Prostate gland (tissue), 2 donors: ENCODE data around the gene ADAMTSL1. TPM values are rescaled to one million over a fixed set of nuclear protein-coding genes. Genes with fewer than 3 reads are reported as not detected.

Experiments
- DNase-seq: peaks from one replicate; pipeline ENCODE4 v3.0.0-alpha.2; 2019; ENCODE audit warnings: low spot score
- H3K27ac ChIP-seq, 2 donors: fragments of 200-600 bp; sonication (generic); 2 replicates each; pipeline ENCODE4 v1.5.1; 2017 to 2019
- H3K27me3 ChIP-seq: fragments of 200-600 bp; sonication (generic); replicated peaks from 2 replicates; pipeline ENCODE4 v1.5.1; 2019; ENCODE audit not compliant: insufficient read depth
- H3K36me3 ChIP-seq, 2 donors: fragments of 200-600 bp; sonication (generic); 1 replicate in 1 of 2; 2 replicates in 1 of 2; pipeline versions ENCODE4 v1.5.1 to v1.8.1; 2017 to 2019
- H3K4me1 ChIP-seq: fragments of 200-600 bp; sonication (generic); replicated peaks from 2 replicates; pipeline ENCODE4 v1.5.1; 2019
- H3K4me3 ChIP-seq, 2 donors: fragments of 200-600 bp; sonication (generic); 2 replicates each; pipeline ENCODE4 v1.5.1; 2017 to 2019
- H3K9me3 ChIP-seq: fragments of 200-600 bp; sonication (generic); 2 replicates; pipeline ENCODE4 v1.5.1; 2017
- CTCF ChIP-seq, 4 experiments: fragments of 200-600 bp in 2 of 4; fragments of 450-650 bp in 2 of 4; sonication (generic) in 2 of 4; IDR thresholded peaks; 1 replicate in 3 of 4; 2 replicates in 1 of 4; pipeline ENCODE4 v1.5.1; 2016 to 2019; ENCODE audit warnings: antibody characterized with exemption in 4 of 4, mild to moderate bottlenecking in 2 of 4, moderate library complexity in 2 of 4
- POLR2A ChIP-seq: fragments of 450-650 bp; IDR thresholded peaks from one replicate; pipeline ENCODE4 v1.6.1; 2016; ENCODE audit warnings: antibody characterized with exemption, mild to moderate bottlenecking
- POLR2AphosphoS5 ChIP-seq: sonication (generic); formaldehyde crosslinking; IDR thresholded peaks from one replicate; pipeline ENCODE4 v1.6.1; 2017; ENCODE audit warnings: antibody characterized with exemption
- WGBS: methylation state at CpG from one replicate; pipeline ENCODE4 v1.1.5; 2018; 5-methylcytosine and 5-hydroxymethylcytosine counted together
- intact Hi-C: fragments of 100-400 bp; cut with DNase I; formaldehyde crosslinking; loops from one replicate; pipeline ENCODE4 v1.14.2; 2022
- total RNA-seq, 2 donors: library from RNA; depleted of rRNA; stranded (reverse); fragments of >200 nt; gene quantifications; one replicate each; pipeline ENCODE4 v1.1.0, GENCODE V29; 2016

Gene ADAMTSL1
- total RNA-seq, 2 donors from 2014 or later, result 9.8 to 18.1 TPM

DNA sequence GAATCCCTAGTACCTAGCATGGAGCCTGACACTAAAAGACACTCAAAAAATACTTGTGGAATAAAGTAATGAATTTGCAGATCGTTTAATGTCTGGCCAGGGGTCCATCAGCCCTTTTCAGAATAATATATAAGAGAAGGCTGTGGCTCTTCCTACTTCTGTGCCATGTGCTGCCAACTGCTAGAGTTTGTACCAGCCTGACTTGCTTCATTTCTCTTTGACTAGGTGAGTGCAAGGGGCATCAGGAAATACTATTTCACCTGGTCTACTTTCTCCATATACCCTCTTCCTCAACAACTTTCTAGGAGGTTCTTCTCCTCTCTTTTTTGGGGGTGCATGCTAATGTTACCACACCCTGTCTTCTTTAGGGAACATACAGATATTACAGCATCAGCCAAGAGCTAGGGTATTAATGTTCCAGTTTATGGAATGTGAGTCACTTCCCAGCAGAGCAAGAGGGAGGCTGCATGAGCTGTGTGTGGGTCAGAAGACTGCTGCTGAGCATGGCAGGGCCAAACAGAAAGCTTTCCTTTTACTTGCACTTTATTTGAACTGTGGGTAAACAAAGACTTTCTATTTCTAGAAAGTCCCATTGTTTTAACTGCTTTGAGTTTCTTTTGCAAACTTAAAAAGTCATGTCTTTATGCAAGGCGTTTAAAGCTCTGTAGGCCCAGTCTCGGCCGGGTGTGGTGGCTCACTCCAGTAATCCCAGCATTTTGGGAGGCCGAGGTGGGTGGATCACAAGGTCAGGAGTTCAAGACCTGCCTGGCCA lies 158.9 kb downstream of the ADAMTSL1 start:
- Histone ChIP-seq H3K9me3 (no peaks in the 10 kb centered on the region), H3K4me3 (no peak overlapping the region), H3K4me1 (no peaks in the 10 kb centered on the region), H3K27ac (peak overlapping the region; percentile 18 to 41), H3K36me3 (no peaks in the 10 kb centered on the region), H3K27me3 (no peaks in the 10 kb centered on the region)
- TF ChIP-seq POLR2A (no peak), CTCF (IDR thresholded peaks at IDR 0.05) (no peak), POLR2AphosphoS5 (peak; percentile 66)
- WGBS, result 33% methylated on average over 5 of the region's 5 CpGs
- DNase-seq, result peak; percentile 9
- intact Hi-C loops, result no loop called here

DNA sequence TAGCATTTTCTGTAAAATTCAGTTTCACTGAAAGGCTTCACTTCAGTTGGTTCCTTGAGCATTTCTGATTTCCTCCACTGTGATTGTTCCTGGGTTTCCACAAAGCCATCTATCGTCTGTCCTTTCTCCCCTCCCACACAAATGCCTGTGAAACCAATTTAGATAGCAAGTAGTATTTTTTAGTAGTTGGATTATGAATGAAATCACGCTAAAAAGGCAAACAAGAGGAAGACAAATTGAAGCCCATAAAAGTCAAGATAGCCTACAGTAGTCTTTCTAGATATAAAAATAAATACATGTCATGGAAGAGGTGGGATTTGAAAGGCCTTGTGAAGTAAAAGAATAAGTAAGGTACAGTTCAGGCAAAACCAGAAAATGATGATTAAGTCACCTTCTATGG lies 162.8 kb downstream of the ADAMTSL1 start:
- Histone ChIP-seq H3K27ac (no peak overlapping the region), H3K36me3 (no peaks in the 10 kb centered on the region), H3K4me3 (no peak overlapping the region), H3K27me3 (no peaks in the 10 kb centered on the region), H3K9me3 (no peaks in the 10 kb centered on the region), H3K4me1 (no peaks in the 10 kb centered on the region)
- TF ChIP-seq POLR2AphosphoS5 (no peak), POLR2A (no peak), CTCF (IDR thresholded peaks at IDR 0.05) (no peak)
- DNase-seq, result no peak
- 37% methylated on average over 2 of the region's 2 CpGs for WGBS
- intact Hi-C loops, result no loop called here

- no peak for TF ChIP-seq POLR2AphosphoS5
- TF ChIP-seq CTCF (IDR thresholded peaks at IDR 0.05), result no peak
- TF ChIP-seq POLR2A, result no peak
- WGBS, result 85% methylated on average over 7 of the region's 7 CpGs
- Histone ChIP-seq H3K9me3 (no peaks in the 10 kb centered on the region), H3K27me3 (no peaks in the 10 kb centered on the region), H3K36me3 (no peaks in the 10 kb centered on the region), H3K27ac (no peak overlapping the region), H3K4me1 (no peaks in the 10 kb centered on the region), H3K4me3 (no peak overlapping the region)
- DNase-seq, result no peak
- intact Hi-C loops, result no loop called here
Observed at GRCh38 chr9:18638371-18639249, 164.7 kb downstream of the ADAMTSL1 start.

DNA sequence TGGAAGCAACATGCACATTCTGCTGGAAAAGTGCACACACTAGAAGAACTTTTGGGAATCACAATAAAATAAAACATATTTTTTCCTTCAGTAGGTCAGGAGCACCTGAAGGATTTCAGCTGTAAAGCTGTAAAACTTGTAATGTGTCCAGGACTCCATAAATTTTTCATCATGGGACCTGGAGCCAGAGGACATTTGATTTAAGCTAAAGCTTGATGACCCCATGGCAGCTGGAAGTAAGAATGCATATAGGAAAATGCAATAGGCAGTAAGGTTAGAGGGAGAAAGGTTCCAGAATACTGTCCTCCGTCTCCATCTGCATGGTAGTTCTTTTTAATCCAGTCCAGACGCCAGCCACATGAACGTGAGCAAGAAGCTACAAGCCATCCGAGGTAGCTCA lies 166.0 kb downstream of the ADAMTSL1 start:
- no peaks in the 10 kb centered on the region for H3K27me3 ChIP-seq
- no peaks in the 10 kb centered on the region for H3K9me3 ChIP-seq
- TF ChIP-seq CTCF (IDR thresholded peaks at IDR 0.05) (no peak), POLR2A (no peak), POLR2AphosphoS5 (no peak)
- H3K27ac ChIP-seq, result no peak overlapping the region
- WGBS, result 71% methylated on average over 4 of the region's 4 CpGs
- no peaks in the 10 kb centered on the region for H3K36me3 ChIP-seq
- no peaks in the 10 kb centered on the region for H3K4me1 ChIP-seq
- no peak overlapping the region for H3K4me3 ChIP-seq
- DNase-seq, result no peak
- intact Hi-C loops, result no loop called here
